IPS-NIHi11 (cell line): ENCODE data around the gene MARCHF3.
"Not testable (repeated sequence)": the region's sequence is repeated elsewhere in the genome, so short reads cannot be mapped to it uniquely, and the experiment has no call there.

Experiments
- DNase-seq: peaks from one replicate; pipeline ENCODE4 v3.0.0; 2012; ENCODE audit warnings: mixed read lengths, low spot score

Gene MARCHF3

DNA sequence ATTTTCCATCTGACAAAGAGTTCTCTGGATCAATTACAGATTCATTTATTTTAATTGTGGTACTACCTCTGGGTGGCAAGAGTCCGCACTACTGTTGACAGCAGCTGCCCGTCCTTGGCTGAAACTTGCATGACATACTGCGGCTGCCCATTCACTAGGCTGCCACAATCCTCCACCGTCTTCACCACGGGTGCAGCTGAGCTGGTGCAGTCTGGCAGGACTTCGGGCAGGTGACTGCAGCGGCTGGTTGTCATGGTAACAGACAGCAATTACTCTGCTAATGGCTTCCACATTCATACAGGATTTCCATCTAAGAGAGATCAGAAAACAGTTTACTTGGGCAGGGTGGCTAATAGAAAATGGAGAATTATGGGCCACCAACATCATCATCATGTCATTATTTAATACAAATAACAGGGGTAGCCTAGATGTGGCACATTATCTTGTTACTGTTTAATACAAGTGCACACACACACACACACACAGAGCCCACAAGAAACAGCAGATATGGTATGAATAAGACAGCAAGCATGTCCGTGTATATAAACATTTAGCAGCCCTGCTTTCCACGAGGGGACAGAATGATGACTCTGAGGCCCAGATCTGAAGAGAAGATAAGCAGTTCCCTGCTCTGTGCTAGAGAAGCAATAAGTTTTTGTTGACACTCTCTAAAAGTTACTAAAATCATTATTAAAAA lies 112.3 kb downstream of the MARCHF3 start:
- DNase-seq: peak; percentile 70

DNA sequence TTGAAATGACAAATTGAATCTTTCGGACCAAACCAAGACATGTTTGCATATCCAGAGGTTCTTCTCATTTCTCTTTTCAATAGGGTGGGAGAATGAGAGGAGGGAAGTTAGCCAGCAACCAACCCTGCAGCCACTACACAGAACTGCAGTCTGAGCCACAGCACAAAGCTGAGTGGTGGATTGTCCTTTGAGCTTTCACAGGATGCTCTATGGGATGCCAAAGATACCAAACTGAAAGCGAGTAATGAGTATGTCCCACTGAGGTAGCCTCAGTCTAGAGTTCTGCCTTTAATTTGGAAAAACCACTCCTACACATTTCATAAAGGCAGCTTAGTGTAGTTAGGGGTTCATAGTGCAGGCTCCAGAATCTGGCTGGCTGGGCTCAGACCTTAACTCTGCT lies 114.9 kb downstream of the MARCHF3 start:
- DNase-seq: no peak

DNA sequence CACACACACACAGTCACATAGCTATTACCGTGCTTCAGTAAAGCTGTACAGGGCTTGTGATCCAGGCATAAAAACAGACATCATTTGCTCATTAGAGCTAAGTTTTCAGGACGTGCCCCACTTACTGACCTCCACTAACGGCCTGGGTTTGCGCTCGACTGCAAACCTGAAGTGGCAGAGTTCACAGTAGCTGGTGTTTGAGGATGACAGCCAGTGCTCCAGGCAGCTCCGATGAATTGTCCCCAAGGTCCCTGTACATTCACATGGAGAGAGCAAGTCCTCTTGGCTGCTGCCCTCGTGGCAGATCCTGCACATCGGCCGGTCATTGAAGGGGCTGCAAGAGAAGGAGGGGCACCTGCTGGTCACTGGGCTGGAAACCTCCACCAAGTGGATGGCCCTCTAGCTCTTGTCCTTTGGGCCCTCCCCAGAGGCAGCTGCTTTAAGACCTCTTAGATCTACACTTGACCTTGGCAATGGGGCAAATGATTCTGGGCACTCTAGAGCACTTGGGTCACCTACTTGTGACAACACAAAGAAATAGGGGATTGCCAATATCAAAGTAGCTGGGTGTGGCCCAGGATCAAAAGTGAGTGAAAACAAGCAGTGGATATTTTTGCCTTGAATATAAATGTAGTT lies 115.4 kb downstream of the MARCHF3 start:
- DNase-seq: no peak

DNA sequence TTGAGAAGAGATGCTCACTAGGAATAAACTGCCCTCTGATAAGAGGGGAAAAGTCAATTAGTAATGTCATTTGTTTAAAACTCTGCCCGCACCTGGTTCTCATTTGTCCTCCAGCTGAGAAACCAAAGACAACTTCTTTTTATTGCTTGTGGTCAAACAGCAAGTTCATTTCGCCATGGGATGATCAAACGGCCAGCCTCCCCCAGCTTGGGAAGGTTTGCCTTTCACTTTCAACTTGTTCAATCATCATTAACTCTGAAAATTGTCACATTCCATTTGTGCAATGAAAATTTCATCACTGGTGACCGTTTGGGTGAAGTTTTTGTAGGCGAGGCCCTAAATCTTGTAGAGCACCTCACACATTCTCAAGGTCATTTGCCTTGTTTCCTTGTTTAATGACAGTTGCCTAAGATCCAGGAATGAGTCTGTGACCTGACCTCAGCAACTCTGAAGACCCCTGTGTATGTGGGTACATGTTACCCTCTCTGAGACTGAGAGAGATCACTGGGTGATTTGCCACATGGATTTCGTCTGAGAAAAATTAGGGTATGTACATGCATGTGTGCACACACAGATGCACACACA lies 117.7 kb downstream of the MARCHF3 start:
- DNase-seq: no peak

DNA sequence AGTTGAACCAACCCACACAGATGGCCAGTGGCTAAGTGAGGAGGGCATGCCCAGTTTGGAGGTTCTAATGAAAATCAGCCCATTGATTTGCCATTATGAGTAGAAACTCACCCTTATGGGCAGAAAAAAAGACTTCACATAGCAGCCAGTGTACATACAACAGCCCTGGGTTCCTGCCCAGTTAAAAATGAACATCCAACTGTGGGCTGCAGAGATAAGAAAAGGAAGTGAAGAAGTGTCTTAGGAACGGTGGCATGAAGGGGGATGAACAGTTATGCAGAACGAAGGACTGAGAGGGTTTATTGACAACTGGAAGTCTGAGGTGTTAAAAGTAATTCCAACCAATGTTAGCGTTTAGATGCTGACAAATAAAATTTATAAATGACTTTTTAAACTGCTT lies 118.4 kb downstream of the MARCHF3 start:
- no peak for DNase-seq

DNA sequence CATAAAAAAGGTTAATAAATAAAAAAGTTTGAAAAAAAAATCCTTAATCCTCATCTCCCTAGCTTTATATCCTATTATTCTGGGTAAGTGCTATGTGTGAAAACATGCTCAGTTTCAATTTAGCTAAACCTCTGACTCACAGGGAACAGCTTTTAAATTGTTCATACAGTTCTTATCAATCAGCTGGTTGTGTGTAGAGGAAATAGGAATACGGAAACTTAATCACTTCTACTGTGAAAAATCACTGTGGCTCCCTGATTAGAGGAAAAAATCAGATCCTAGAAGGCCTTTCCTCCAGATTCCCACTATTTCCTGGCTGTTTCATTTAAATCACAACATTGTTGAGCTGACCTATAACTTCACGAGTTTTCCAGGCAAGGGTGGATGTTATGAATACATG lies 120.5 kb downstream of the MARCHF3 start:
- DNase-seq: no peak

DNA sequence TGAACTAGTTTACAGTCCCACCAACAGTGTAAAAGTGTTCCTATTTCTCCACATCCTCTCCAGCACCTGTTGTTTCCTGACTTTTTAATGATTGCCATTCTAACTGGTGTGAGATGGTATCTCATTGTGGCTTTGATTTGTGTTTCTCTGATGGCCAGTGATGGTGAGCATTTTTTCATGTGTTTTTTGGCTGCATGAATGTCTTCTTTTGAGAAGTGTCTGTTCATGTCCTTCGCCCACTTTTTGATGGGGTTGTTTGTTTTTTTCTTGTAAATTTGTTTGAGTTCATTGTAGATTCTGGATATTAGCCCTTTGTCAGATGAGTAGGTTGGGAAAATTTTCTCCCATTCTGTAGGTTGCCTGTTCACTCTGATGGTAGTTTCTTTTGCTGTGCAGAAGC lies 126.0 kb downstream of the MARCHF3 start:
- DNase-seq: not testable (repeated sequence)

DNA sequence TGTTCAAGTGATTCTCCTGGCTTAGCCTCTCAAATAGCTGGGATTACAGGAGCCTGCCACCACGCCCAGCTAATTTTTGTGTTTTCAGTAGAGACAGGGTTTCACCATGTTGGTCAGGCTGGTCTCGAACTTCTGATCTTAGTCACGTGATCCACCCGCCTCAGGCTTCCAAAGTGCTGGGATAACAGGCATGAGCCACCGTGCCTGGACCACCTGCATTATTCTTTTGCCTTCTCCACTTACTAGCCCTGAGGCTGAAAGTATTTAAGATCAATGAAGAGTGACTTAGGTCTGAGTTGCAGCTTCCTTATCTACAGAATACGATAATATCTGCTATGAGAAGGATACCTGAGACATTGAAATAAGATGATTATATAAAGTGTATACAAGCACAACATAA lies 129.6 kb downstream of the MARCHF3 start:
- no peak for DNase-seq

DNA sequence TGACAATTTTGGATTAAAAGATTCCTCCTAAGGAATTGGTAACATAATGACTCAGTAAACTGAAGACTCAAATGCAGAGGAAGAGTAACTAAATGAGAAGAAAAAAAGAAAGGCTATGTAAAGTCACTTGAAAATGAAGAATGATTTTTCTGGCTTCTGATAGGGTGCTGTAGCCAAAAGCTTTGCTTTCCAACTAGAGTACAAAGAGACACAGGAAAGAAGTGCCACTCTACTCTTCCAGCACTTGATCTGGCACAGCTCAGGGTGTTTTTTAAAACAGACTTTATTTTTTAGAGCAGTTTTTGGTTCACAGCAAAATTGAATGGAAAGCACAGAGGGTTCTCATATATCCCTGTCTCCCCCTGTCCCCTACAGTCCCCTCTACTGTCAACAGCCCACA lies 130.9 kb downstream of the MARCHF3 start:
- no peak for DNase-seq

DNA sequence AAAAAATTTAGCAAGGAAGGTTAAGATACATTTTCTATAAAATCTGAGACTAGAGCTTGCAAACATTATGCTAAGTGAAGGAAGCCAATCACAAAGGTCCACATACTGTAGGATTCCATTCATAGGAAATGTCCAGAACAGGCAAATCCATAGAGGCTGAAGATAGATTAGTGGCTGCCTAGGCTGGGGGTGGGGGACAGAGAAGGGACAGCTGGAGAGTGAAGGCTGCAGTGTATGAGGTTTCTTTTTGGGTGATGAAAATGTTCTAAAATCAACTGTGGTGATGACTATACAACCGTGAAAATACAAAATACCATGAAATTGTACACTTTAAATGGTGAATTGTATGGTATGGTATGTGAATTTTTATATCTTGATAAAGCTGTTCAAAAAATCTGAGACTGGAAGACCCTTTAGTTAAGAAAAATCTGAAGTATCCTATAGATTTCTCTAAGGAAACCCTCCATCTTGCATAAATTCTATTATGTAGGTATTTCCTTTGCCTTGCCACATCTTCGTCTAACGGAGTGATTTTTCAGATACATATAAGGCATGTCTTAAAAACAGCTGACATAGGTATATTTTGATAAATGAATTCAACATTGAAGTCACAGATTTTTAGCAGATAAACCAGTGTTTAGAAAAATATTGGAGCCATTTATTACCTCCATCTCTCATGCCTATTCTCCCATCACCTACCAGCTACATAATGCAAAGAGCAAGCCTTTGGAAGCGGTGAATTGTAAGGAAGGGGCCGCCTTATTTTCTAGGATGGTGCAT lies 132.3 kb downstream of the MARCHF3 start:
- DNase-seq: no peak

DNA sequence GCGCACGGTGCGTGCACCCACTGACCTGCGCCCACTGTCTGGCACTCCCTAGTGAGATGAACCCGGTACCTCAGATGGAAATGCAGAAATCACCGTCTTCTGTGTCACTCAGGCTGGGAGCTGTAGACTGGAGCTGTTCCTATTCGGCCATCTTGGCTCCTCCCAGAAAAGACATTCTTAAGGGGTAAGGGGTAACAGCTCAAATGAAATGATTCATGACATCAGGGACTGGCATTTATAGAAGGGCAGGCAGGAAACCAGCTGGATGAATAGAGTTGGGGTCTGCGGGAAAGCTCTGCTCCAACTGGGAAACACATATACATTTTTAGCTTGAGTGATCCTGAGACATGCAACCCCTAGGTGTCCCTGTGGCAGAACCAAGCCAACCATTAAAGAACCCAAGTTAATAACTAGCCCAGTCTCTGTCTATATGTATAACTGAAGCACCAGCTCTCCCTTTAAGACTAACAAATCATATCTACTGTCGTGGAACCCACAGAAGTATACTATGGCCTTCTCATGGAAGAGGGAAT lies 134.1 kb downstream of the MARCHF3 start:
- DNase-seq: peak; percentile 25

DNA sequence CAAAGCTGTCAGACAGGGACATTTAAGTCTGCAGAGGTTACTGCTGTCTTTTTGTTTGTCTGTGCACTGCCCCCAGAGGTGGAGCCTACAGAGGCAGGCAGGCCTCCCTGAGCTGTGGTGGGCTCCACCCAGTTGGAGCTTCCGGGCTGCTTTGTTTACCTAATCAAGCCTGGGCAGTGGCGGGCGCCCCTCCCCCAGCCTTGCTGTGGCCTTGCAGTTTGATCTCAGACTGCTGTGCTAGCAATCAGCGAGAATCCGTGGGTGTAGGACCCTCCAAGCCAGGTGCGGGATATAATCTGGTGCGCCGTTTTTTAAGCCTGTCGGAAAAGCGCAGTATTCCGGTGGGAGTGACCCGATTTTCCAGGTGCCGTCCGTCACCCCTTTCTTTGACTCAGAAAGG lies 134.6 kb downstream of the MARCHF3 start:
- not testable (repeated sequence) for DNase-seq

DNA sequence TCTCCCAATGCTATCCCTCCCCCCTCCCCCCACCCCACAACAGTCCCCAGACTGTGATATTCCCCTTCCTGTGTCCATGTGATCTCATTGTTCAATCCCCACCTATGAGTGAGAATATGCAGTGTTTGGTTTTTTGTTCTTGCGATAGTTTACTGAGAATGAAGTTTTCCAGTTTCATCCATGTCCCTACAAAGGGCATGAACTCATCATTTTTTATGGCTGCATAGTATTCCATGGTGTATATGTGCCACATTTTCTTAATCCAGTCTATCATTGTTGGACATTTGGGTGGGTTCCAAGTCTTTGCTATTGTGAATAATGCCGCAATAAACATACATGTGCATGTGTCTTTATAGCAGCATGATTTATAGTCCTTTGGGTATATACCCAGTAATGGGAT lies 139.9 kb downstream of the MARCHF3 start:
- not testable (repeated sequence) for DNase-seq

DNA sequence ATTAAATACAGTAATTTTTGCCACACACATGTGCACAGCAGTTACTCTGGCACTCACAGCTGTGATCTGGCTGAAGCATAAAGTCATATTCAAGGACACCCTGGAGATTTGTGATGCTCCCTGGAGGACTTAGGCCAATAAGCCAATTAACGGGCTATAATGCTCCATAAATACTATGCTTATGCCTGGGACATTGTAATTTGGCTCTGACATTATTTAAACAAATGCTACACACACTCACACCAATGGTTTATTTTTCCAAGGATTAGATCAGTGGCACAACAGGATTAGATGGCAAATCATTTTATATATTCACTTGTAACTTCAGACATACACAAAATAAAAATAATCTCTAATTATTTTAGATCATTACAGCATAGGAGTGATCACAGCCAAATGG lies 142.2 kb downstream of the MARCHF3 start:
- DNase-seq: no peak

DNA sequence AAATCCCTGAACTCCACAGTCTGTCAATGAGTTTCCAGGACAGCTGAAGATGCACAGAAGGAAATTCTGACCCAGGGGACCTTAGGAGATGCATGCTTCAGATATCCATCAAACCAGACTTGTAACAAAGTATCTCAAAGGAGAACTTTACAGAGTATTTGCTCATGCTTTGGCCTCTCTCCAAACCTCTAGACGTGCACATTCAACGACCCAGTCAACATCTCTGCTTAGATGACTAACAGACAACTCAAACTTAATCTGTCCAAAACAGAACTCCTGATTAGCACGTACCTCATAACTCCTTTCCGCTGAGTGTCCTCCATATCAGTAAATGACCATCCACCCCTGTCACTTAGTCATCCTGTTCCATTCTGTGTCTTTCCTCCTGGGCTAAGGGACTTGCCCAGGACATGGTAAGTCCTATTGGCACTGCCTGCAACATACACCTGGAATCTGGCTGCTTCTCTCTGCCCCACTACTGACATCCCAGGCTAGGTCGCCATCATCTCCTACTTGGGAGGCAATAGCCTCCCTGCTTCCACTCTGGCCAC lies 146.0 kb downstream of the MARCHF3 start:
- DNase-seq: no peak

DNA sequence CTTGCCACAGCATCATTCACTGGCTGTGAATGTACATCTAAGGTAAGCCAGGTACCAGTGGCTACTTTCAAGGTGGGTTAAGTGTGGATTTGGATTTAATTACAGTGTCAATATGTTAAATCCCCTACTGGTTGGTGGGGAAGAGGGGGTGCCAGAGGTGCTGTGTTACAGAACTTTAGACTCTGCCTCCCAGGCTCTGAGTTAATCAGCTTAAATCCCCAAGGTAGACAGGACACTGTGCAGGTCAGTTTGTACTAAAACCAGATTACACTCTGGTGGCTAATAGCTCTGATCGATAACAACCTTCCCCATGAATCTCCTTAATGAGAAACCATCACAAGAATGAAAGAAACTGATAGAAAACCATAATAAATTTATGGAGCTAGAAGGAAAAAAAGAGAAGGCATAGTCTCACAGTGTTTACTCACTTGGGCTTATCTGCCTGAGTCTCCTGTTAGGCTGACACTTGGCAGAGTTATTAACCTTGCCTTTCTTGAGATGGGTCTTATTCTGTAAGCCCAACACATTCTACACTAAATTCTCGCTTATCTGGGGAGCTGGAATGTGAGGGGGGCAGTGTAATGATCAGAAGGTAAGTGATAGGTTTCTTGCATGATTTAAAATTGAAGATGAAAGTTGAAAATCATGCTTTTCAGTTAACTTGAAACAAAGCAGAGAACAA lies 146.7 kb downstream of the MARCHF3 start:
- DNase-seq: no peak

DNA sequence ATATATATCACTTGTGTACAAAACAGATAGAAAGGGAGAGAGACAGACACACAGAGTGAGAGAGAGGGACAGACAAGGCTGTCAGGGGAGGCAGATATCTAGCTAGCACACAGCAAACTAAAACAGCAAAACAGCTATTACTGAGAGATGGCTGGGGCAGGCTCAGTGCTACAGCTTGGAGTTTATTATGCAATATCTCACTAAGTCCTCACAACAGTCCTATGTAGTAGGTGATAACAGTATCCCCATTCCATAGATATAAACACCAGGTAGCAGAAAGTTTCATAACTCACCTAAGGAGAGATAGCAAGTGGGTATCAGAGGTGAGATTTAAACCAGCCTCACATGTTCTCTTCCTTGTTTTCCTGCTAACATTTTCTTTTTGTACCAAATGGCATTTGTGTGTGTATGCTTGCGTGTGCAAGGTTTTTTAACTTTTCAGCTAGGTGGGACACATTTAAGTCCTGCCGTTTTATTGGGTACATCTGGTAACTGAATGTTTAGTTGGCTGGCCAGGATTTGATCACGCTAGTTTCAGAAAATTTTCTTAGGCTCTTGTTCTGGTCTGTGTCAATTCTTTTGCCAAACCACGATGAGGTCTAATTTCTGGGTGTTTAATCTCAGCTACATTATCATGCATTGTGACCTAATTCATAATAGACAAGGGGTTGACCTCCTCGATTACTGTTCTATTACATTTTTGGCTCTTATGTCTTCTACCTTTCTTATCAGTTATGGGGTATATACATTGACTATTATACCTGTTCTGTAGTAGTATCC lies 148.3 kb downstream of the MARCHF3 start:
- no peak for DNase-seq

DNA sequence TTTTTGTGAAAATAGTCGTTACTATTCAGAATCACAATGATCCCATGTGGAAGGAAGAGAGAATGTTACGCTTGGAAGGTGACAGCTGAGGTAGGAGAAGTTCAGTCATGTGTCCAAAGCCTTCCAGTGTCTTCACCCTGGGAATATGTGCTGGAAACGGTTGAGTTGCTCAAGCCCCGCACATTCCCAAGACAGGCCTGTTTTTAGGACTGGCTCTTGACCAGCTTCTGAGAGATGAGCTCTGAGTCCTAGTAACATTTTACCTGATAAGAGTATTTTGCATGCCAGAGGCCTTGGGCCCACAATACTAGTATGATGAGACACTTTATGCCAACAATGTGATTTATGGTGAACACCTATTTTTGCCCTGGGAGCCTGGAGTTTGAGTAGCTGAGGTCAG lies 151.7 kb downstream of the MARCHF3 start:
- DNase-seq: no peak

DNA sequence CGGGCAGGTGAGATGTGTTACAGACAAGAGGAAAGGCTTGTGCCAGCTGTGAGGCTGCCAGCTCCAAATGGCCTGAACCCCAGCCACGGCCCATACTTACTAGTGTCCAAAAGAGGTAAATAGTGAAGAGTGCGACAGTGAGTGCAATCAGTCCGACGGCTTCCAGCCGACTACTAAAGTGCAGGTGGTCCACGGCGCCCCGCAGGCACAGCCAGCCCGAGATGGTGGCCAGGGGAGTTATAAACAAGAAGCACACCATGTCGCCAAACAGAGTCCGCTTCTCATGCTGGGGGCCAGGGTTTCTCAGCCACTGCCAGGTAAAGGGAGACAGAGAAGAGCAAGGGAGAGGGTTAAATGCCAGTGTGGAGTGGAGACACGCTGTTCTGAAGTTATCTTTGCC lies 152.3 kb downstream of the MARCHF3 start:
- no peak for DNase-seq

DNA sequence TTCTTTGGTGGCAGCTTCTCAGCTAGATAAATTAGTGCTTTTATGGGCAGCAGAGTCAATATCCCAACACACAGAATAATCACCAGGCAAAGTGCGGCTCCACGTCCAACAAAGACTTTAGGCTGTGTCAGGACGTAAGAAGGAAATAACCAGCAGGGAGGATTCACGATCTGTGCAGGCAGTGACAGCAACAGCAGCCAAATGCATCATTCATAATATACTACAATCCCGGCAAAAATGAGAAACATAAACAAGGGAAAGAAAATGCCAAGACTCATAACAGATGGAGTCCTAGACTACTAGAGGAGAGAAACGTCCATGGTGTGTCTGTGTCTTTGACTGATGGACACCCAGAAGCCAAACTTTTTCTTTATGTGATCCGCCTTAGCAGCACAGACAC lies 152.8 kb downstream of the MARCHF3 start:
- DNase-seq: no peak

DNA sequence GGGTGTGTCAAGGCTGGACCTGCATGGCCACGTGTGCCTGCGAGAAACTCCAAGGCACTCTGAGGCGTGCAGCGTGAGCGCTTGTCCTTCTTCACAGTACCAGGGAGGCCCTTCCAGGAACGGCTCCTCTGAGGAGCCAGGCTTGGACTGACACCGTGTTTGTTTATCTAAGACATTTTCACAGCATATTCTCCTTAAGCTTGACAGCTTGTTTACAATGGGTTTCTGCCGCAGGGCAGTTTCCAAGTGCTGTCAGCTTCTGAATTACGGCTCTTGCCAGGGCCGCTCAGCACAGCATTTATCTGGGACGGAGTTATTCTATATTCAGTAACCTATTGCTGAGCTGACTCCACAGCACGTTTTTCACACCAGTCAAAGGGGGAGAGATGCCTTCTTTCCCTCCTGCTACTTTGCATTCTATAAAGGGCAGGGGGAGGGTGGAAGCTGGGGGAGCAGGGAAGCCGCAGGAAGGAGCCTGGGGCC lies 155.0 kb downstream of the MARCHF3 start:
- DNase-seq: no peak
